ENCODE data around the gene ZFHX3.

Gene ZFHX3

GRCh38 chr16:72894293-72895151 is 153.4 kb downstream of the ZFHX3 start:
- no peak for DNase-seq

DNA sequence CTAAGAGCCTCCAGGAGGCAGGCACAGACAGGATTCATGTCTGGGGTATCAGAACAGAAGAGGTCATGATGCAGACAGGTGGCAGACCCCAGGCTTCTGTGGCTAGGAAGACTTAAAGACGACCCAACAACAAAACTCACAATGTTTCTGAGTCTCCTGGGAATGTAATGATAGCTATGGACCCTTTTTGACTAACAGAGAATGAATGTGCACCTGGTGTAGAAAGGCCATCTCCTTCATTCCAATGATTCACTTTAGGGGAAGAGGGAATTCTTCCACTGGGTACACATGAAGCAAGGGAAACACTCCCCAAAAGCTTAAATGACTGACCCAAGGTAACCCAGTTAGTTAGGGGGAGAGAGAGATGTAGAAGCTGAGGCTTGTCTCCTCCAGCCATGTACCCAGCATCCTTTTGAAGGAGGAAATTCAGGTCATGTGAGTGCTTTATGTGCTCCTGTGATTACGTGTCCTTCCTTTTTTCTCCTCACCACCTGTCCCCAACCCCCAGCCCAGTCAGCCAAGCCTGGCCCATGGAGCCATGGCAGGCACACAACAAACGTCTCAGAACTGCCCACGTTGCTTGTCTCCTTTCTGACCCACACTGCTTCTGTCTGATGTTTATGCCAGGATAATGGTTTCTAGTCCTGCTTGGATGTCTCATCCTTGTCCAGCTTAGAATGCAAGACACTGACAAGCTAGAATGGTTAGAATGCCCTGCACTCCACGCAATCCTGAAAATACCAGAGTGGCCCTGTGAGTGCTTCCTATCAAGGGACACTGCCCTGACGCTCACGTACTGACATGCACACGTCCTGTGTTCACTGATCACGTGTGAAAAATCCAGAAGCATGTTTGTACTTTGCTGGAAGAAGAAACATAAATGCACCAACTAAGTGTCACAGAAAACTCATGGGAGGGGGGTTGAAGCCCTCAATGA is 156.4 kb downstream of the ZFHX3 start:
- DNase-seq: no peak

- no peak for DNase-seq
These were observed 157.3 kb downstream of the ZFHX3 start for GRCh38 chr16:72890587-72890986.

DNA sequence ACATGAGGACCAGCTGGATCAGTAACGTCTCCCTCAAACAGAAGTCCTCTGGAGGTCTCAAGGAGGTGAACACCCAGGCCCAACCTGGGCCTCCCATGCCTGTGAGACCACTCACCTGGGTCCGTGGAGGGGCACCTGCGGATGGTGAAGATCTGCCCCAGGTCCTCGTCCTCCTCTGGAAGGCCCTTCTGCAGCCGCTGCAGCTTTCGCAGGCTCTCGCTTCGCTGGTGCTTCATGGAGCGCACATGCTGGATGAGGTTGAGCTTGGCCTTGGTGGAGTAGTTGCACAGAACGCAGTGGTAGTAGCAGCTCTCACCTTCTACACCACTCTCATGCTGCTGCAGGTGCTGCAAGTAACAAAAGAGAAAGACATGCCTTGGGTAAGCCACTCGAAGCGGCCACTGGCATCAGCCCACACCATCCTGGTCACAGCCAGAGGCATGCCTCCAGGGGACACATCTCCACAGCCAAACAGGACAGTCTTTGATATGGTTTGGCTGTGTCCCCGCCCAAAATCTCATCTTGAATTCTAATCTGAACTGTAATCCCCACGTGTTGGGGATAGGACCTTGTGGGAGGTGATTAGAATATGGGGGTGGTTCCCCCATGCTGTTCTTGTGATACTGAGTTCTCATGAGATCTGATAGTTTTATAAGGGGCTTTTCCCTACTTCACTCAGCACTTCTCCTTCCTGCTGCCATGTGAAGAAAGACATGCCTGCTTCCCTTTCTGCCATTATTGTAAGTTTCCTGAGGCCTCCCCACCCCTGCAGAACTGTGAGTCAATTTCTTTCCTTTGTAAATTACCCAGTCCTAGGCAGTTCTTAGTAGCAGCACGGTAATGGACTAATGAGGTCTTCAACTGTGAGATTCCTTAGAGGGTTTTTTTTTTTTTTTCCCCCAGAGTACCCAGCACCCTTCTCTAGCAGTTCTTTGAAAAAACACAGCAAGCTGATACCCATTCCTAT is 158.0 kb downstream of the ZFHX3 start:
- no peak for DNase-seq

DNA sequence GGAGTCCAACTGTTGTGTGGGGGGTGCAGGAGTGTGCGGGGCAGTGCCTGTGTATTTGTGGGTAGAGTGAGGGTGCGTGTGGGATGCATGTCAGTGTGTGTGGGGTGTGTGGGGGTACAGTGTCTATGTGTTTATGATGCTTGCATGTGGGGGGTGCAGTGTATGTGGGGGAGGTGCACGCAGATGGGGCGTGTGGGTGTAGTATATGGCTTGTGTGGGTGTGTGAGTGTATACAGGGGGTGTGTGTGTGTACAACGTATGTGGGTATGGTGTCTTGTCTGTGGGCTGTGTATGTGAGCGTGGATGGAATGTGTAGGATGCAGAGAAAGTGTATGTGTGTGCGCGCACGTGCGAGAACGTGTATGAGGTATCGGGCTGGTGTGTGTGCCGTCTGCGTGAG is 160.4 kb downstream of the ZFHX3 start:
- DNase-seq: no peak

DNA sequence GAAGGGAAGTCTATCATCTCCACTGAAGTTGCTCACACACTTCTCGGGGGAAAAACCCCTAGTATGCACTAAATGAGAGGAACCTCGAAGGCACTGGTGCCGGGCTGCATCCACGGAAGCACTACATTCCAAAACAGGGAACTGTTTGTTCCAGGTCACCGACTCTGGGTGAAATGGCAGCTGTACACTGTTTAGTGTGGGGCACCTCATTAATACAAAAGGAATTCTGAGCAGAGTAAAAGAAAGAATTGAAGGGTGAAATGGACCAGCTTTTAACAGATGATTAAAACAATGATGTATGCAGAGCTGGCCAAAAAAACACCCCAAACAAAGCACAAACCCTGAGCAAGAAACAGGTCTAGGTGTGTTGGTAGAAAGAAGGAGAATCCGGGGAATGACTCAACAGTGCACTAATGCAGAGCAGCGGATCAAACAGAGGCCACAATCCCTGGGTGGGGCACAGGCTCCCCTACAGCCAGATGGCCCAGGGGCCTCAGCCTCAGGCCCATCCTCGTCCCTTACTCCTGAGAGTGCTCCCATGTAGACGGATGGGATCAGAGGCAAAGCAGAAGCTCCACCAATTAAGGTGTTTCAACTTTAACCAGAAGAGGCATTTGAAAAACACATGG is 161.5 kb downstream of the ZFHX3 start:
- no peak for DNase-seq

DNA sequence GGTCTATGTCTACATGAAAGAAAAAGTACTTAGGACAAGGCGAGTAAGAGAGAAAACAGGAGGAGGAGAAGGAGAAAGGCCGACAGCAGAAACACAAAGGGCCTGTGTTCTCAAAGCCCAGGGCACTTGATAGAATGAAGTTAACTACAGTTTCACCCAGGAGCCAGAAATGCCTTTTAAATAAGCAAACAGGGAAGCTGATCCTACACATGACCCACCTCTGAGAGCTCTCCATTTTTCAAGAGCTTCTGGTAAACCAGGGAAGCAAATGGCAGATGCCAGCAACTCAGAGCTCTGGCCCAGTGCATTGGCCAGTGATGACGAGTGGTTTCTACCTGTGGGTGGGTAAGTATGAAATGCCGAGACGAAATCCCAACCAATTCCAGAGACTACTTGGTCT is 163.4 kb downstream of the ZFHX3 start:
- DNase-seq: no peak

GRCh38 chr16:72884037-72884436 is 163.9 kb downstream of the ZFHX3 start:
- no peak for DNase-seq

DNA sequence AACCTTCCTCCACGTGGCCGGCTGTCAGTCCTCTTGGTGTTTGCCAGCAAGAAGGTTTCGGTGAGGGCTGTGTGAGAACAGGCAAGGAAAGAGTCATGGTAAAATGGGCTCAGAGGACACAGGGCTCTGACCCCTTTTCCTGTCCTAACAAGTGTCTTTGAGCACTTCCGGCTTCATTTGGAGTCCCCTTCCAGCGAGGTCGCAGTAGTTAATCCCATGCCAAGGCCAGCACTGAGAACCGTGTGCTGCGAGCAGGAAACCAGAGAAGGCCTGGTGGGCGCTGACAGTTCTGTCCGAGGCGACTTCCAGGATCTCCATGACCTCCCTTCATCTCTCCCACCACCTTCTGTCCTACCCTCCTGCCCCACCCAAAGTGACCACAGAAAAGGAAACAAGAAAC is 168.1 kb downstream of the ZFHX3 start:
- DNase-seq: no peak

- DNase-seq: no peak
These were observed 169.3 kb downstream of the ZFHX3 start for GRCh38 chr16:72878301-72879269.

DNA sequence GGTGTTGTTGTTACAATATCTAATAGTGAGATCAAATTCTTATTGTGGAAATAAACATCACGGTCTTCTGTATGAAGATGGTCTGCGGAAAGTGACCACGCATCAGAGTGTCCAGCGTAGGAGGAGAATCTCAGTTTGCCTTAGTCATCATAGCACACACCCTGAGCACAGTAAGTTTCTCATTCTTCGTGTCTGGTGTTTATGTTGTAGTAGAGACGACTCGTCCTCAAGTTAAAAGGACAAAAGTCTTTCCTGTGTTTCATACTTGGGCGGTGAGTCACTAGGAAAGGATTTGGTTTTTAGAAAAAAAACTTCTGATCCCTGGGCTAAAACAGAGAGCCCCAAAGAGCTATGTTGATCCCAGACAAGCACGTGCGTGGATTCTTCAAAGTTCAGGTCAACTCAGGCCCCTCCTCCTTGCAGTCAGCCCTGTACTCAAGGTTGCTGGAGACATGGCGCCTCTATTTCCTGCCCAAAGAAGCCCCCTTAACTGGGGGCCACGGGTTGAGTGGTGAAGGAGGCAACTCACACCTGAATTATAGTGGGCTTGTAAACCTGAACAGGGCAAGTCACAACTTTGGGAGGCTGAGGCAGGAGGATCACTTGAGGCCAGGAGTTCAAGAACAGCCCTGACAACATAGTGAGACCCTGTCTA is 170.4 kb downstream of the ZFHX3 start:
- DNase-seq: no peak

DNA sequence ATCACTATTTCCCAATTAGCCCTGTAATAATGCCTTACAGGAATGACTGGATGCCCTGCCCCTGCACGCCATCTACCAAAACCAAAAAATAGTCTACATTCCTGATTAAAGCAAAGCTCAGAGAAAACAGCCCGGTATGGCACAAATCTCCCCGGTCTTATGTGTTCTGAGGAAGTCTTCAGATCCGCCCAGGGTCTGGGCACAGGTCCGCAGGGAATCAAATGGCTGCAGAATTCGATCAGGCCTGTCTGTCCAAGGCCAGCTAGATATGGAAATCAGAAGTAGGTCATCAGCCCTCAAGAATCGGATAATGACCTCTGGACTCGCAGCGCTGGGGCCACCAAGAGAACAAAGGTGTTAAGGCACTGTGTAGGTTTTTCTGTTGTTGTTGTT is 171.0 kb downstream of the ZFHX3 start:
- DNase-seq: no peak

GRCh38 chr16:72876221-72876620 is 171.7 kb downstream of the ZFHX3 start:
- DNase-seq: no peak

GRCh38 chr16:72875291-72876031 is 172.5 kb downstream of the ZFHX3 start:
- DNase-seq: no peak

DNA sequence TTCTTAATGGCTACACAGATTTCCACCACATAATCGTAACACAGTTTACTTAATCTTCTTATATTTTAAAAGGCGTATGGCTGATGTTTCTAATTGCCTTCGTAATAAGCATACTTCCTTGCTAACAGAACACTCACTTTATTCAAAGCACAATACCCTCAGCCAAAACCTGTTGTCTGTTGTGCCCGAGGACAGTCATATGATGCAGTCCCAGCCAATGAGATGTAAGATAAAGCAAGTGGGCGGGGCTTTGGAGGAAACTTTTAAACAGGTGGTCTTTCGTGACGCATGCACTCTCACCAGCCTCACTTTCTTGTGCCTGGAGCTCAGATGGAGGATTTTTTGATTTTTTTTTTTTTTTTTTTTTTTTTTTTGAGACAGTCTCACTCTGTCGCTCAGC is 174.1 kb downstream of the ZFHX3 start:
- DNase-seq: no peak

GRCh38 chr16:72873044-72873443 is 174.9 kb downstream of the ZFHX3 start:
- no peak for DNase-seq

- DNase-seq: no peak
These were observed 182.1 kb downstream of the ZFHX3 start for GRCh38 chr16:72865835-72866234.

DNA sequence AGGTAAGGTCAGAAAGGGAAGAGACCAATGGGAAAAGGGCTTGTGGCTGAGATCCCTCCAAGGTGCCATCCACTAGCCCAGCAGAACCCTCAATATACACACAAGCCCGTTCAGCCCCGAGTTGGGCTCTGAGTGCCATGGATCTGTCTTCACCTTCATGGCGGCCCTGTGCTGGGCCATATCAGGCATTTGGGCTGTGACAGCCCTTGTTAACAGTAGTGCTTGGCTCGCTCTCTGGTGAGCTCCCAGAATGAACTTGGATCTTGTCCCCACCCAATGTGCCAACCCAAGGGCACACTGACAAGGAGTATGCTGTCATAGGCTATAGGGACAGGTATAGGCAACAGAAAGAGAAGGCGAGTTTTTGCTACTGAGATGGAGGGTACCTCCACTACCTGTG is 182.7 kb downstream of the ZFHX3 start:
- DNase-seq: no peak

DNA sequence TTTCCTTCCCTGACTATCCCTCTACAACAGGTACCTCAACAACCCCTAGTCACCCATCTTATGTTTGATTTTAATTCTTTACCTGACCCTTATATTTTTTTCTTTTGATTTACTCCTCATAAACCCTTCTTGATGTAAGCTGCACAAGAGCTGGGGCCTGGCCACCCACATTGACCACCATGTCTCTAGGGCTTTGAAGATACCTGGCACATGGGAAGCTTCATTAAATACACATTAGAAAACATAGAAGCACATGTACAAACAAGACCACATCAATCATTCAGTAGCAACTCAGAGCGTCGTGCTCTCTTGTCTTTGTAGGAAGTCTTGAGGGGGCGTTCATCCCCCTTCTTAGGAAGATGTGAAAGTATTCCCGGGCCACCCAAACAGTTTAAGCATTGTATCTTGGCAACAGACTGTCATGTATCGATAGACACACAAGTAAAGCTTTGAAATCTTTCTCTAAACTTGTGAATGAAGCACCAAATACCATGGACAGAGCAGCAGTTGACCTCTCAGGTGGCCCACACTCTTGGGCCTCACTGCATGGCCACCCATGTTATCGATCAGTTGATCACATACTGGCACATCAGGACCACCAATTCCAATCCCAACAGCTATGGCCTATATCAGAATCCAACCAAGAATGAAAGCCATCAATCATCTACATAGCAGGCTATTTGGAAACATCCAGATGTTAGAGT is 183.6 kb downstream of the ZFHX3 start:
- no peak for DNase-seq
